ENCODE data around the gene TREML1.

- TF ChIP-seq EGR1 (IDR thresholded peaks at IDR 0.05; ENCODE audit: low read depth in 2 of 2) (no peak), CTCF (IDR thresholded peaks at IDR 0.05; ENCODE audit: low read depth, low read length, missing input control) (no peak), TAF1 (conservative IDR thresholded peaks at IDR 0.05) (no peak), MAX (IDR thresholded peaks at IDR 0.05) (no peak), REST (IDR thresholded peaks at IDR 0.05) (peak; percentile 93), ATF3 (IDR thresholded peaks at IDR 0.05) (no peak), HNF4G (IDR thresholded peaks at IDR 0.05) (no peak), RAD21 (IDR thresholded peaks at IDR 0.05) (no peak), JUND (IDR thresholded peaks at IDR 0.05) (no peak), FOXA1 (IDR thresholded peaks at IDR 0.05) (no peak), GABPA (IDR thresholded peaks at IDR 0.05 in 1 of 2, conservative IDR thresholded peaks at IDR 0.05 in 1 of 2) (no peak), YY1 (IDR thresholded peaks at IDR 0.05) (no peak), SP1 (IDR thresholded peaks at IDR 0.05) (no peak), FOXA2 (IDR thresholded peaks at IDR 0.05) (no peak)
Observed at GRCh38 chr6:41167173-41167963, 13.2 kb upstream of the TREML1 start.

All from liver (tissue), 3 donors.